Activated naive CD8-positive, alpha-beta T cell treated with anti-CD3 and anti-CD28 coated beads, Interleukin-2, amount 50 U/mL, for 24 hours (primary cell): ENCODE measurements around the gene ZNF516.

Experiments used
- ATAC-seq: fragments of 150-1000 bp; cut with Tn5 transposase; one replicate; pipeline ENCODE4 v1.10.0; 2021
- DNase-seq: peaks from one replicate; pipeline ENCODE4 v3.0.0; 2021
- H3K27ac Mint-ChIP-seq: one replicate; pipeline ENCODE4 v1.8.0; 2021; ENCODE audit warnings: mild to moderate bottlenecking, mixed read lengths
- H3K27me3 Mint-ChIP-seq: one replicate; pipeline ENCODE4 v1.8.0; 2021; ENCODE audit warnings: mixed read lengths
- H3K36me3 Mint-ChIP-seq: one replicate; pipeline ENCODE4 v1.8.0; 2021; ENCODE audit warnings: low read depth, mixed read lengths
- H3K4me1 Mint-ChIP-seq: one replicate; pipeline ENCODE4 v1.8.0; 2021; ENCODE audit warnings: mixed read lengths
- H3K4me3 Mint-ChIP-seq: one replicate; pipeline ENCODE4 v1.8.0; 2021; ENCODE audit warnings: mild to moderate bottlenecking, moderate library complexity, mixed read lengths
- H3K9me3 Mint-ChIP-seq: one replicate; pipeline ENCODE4 v1.8.0; 2021; ENCODE audit warnings: mixed read lengths

ZNF516 gene

GRCh38 chr18:76398896-76399612 lies 96.0 kb downstream of the ZNF516 start:
- peak; percentile 85 for ATAC-seq
- H3K4me1 Mint-ChIP-seq: peaks cover 6% of the 10 kb centered on the region
- no peak overlapping the region for H3K27ac Mint-ChIP-seq
- H3K27me3 Mint-ChIP-seq: no peaks in the 10 kb centered on the region
- DNase-seq: peak; percentile 79
- no peak overlapping the region for H3K4me3 Mint-ChIP-seq
- H3K36me3 Mint-ChIP-seq: peaks cover 2% of the 10 kb centered on the region
- no peaks in the 10 kb centered on the region for H3K9me3 Mint-ChIP-seq

- H3K4me3 Mint-ChIP-seq: no peak overlapping the region
- H3K9me3 Mint-ChIP-seq: no peaks in the 10 kb centered on the region
- DNase-seq (no peak), ATAC-seq (no peak)
- H3K36me3 Mint-ChIP-seq: peaks cover 2% of the 10 kb centered on the region
- no peak overlapping the region for H3K27ac Mint-ChIP-seq
- H3K27me3 Mint-ChIP-seq: no peaks in the 10 kb centered on the region
- peaks cover 6% of the 10 kb centered on the region for H3K4me1 Mint-ChIP-seq
Observed at GRCh38 chr18:76398295-76398694, 96.7 kb downstream of the ZNF516 start.

- H3K4me1 Mint-ChIP-seq: peaks cover 6% of the 10 kb centered on the region
- ATAC-seq (no peak), DNase-seq (no peak)
- H3K27ac Mint-ChIP-seq: no peak overlapping the region
- peaks cover 2% of the 10 kb centered on the region for H3K36me3 Mint-ChIP-seq
- no peaks in the 10 kb centered on the region for H3K9me3 Mint-ChIP-seq
- H3K4me3 Mint-ChIP-seq: no peak overlapping the region
- no peaks in the 10 kb centered on the region for H3K27me3 Mint-ChIP-seq
Observed at GRCh38 chr18:76397631-76398030, 97.4 kb downstream of the ZNF516 start.

DNA sequence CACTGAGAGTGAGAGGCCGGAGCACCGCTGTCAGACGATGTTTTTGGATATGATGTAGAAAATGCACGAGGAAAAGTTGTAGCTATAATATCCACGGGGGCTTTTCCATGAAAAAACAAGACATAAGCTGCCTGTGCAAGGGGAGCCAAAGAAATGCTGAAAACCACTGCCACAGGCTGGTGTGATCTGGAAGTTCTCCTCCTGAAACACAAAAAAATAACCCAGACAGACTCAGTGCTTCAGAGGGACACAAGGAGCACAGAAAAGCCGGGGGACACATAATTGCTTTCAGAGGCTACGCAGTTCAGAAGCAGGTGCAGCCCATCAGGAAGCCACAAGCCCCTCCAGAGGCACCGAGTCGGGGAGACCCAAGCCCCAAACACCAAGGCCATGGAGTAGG lies 98.2 kb downstream of the ZNF516 start:
- Mint-ChIP-seq H3K36me3 (peaks cover 2% of the 10 kb centered on the region), H3K9me3 (no peaks in the 10 kb centered on the region), H3K27ac (no peak overlapping the region), H3K4me1 (peaks cover 6% of the 10 kb centered on the region), H3K27me3 (no peaks in the 10 kb centered on the region), H3K4me3 (no peak overlapping the region)
- DNase-seq: no peak
- ATAC-seq: no peak

- DNase-seq (no peak), ATAC-seq (no peak)
- Mint-ChIP-seq H3K9me3 (no peaks in the 10 kb centered on the region), H3K36me3 (peaks cover 2% of the 10 kb centered on the region), H3K27ac (no peak overlapping the region), H3K27me3 (no peaks in the 10 kb centered on the region), H3K4me1 (peaks cover 12% of the 10 kb centered on the region), H3K4me3 (no peak overlapping the region)
Observed at GRCh38 chr18:76395609-76396008, 99.4 kb downstream of the ZNF516 start.

GRCh38 chr18:76394780-76395476 lies 100.1 kb downstream of the ZNF516 start:
- H3K9me3 Mint-ChIP-seq: no peaks in the 10 kb centered on the region
- H3K27me3 Mint-ChIP-seq: no peaks in the 10 kb centered on the region
- H3K4me3 Mint-ChIP-seq: no peak overlapping the region
- DNase-seq (no peak), ATAC-seq (no peak)
- peaks cover 2% of the 10 kb centered on the region for H3K36me3 Mint-ChIP-seq
- no peak overlapping the region for H3K27ac Mint-ChIP-seq
- H3K4me1 Mint-ChIP-seq: peaks cover 16% of the 10 kb centered on the region

DNA sequence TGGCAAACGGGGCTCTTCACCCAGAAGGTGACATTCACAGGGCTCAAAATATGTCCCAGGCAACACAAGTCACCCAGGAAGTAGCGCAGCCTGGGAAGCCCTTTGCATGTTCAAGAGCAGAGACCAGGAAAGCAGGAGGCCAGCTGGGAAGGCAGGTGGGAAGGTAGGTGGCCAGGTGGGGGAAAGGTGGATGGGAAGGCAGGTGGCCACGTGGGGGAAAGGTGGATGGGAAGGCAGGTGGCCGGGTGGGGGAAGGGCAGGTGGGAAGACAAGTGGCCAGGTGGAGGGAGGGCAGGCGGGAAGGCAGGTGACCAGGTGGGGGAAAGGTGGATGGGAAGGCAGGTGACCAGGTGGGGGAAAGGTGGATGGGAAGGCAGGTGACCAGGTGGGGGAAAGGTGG lies 102.7 kb downstream of the ZNF516 start:
- Mint-ChIP-seq H3K4me1 (peaks cover 26% of the 10 kb centered on the region), H3K27ac (no peak overlapping the region), H3K9me3 (no peaks in the 10 kb centered on the region), H3K27me3 (no peaks in the 10 kb centered on the region), H3K4me3 (no peak overlapping the region), H3K36me3 (peaks cover 2% of the 10 kb centered on the region)
- no peak for DNase-seq
- no peak for ATAC-seq

GRCh38 chr18:76391746-76392145 lies 103.3 kb downstream of the ZNF516 start:
- peaks cover 32% of the 10 kb centered on the region for H3K4me1 Mint-ChIP-seq

DNA sequence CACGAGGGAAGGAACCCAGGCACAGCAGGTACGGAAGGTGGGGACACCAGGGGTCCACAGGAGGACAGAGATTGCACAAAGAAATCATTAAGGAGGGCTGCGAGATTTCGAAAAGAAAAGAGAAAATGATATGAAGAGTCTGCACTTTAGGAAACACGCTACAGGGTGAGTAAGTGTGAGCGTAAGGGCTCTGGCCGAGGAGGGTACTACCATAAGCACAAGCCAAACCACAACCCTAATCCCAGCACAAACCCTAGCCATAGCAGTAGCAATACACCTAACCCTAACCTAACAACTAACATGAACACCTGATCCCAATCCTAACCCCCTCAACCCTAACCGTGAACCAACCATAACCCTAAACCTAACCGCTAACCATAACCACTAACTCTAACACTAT lies 104.0 kb downstream of the ZNF516 start:
- Mint-ChIP-seq H3K4me1 (peaks cover 39% of the 10 kb centered on the region), H3K27ac (no peak overlapping the region), H3K27me3 (no peaks in the 10 kb centered on the region), H3K4me3 (no peak overlapping the region), H3K36me3 (no peaks in the 10 kb centered on the region), H3K9me3 (no peaks in the 10 kb centered on the region)
- DNase-seq: no peak
- ATAC-seq: peak; percentile 33

More at GRCh38 chr18:76391746-76392145, 103.3 kb downstream of the ZNF516 start:
- no peak overlapping the region for H3K4me3 Mint-ChIP-seq
- ATAC-seq: no peak
- H3K36me3 Mint-ChIP-seq: peaks cover 2% of the 10 kb centered on the region
- no peak for DNase-seq
- no peaks in the 10 kb centered on the region for H3K9me3 Mint-ChIP-seq
- no peaks in the 10 kb centered on the region for H3K27me3 Mint-ChIP-seq
- no peak overlapping the region for H3K27ac Mint-ChIP-seq

GRCh38 chr18:76390452-76391035 lies 104.5 kb downstream of the ZNF516 start:
- no peak for ATAC-seq
- H3K36me3 Mint-ChIP-seq: no peaks in the 10 kb centered on the region
- H3K9me3 Mint-ChIP-seq: no peaks in the 10 kb centered on the region
- no peak for DNase-seq
- H3K27ac Mint-ChIP-seq: no peak overlapping the region
- H3K27me3 Mint-ChIP-seq: no peaks in the 10 kb centered on the region
- H3K4me1 Mint-ChIP-seq: peaks cover 42% of the 10 kb centered on the region
- no peak overlapping the region for H3K4me3 Mint-ChIP-seq

DNA sequence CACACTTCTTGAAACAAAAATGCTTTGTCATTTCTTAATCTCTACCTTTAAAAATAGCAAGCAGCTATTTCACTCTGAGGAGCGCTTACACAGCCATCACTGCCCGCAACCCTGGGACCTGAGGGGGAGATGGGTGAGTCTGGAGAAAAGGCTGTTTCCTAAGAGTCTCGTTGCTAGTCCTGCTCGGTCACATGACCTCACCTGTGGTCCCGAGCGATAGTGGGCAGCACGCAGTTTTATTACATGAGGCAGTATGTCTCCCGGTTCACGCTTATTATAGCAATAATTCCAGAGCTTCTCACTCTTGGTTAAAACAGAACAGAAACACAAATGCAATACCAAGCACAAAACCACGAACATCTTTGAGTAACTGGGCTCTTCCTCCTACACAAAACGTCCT lies 105.3 kb downstream of the ZNF516 start:
- no peak overlapping the region for H3K27ac Mint-ChIP-seq
- no peak for DNase-seq
- ATAC-seq: no peak
- peaks cover 46% of the 10 kb centered on the region for H3K4me1 Mint-ChIP-seq
- no peaks in the 10 kb centered on the region for H3K27me3 Mint-ChIP-seq
- H3K4me3 Mint-ChIP-seq: no peak overlapping the region
- H3K36me3 Mint-ChIP-seq: no peaks in the 10 kb centered on the region
- H3K9me3 Mint-ChIP-seq: no peaks in the 10 kb centered on the region

GRCh38 chr18:76388891-76389423 lies 106.1 kb downstream of the ZNF516 start:
- Mint-ChIP-seq H3K36me3 (no peaks in the 10 kb centered on the region), H3K4me3 (no peak overlapping the region), H3K9me3 (no peaks in the 10 kb centered on the region), H3K4me1 (peaks cover 48% of the 10 kb centered on the region), H3K27ac (no peak overlapping the region), H3K27me3 (no peaks in the 10 kb centered on the region)
- ATAC-seq: no peak
- DNase-seq: no peak

DNA sequence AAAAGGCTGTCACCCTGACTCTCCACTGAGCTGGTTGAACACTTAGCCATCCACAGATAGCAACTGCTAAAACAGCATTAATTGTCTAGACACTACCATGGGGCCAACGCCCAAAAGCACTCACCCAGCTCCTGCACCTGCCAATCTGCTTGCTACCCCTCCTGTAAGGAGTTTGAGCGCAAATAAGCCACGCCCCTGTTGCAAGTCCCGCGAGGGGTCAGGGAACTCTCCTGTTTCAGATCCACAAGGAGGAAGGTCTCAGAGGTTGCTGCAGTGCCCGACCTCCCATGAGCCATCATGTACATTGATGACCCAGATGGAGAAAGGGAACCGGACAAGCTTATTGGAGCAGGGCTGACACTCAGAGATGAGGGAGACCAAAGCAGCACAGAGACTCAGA lies 106.8 kb downstream of the ZNF516 start:
- no peaks in the 10 kb centered on the region for H3K27me3 Mint-ChIP-seq
- H3K4me3 Mint-ChIP-seq: no peak overlapping the region
- ATAC-seq (no peak), DNase-seq (no peak)
- no peaks in the 10 kb centered on the region for H3K36me3 Mint-ChIP-seq
- H3K27ac Mint-ChIP-seq: no peak overlapping the region
- H3K9me3 Mint-ChIP-seq: no peaks in the 10 kb centered on the region
- peaks cover 52% of the 10 kb centered on the region for H3K4me1 Mint-ChIP-seq

GRCh38 chr18:76387608-76388007 lies 107.4 kb downstream of the ZNF516 start:
- Mint-ChIP-seq H3K4me1 (peaks cover 52% of the 10 kb centered on the region), H3K9me3 (no peaks in the 10 kb centered on the region), H3K36me3 (no peaks in the 10 kb centered on the region), H3K27me3 (no peaks in the 10 kb centered on the region), H3K27ac (no peak overlapping the region), H3K4me3 (no peak overlapping the region)
- DNase-seq (no peak), ATAC-seq (no peak)

DNA sequence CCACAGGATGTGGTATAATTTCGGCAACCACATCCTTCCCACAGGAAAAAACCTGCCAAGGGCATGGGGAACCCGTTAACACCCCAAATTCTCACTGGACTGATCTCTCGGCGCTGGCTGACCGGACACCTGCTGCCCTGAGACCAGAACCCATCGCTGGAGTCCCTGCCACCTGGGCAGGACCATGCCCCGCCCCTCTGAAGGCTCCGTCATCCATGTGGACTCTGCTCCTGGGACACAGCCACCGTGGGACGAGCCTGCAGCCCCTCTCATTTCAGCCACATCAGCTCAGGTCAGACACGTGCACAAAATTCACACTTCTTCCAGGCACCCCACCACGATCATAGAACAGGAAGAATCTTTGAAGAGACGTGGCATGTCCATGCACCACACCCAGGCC lies 108.2 kb downstream of the ZNF516 start:
- Mint-ChIP-seq H3K4me1 (peaks cover 52% of the 10 kb centered on the region), H3K4me3 (peak overlapping the region; percentile 35), H3K27me3 (no peaks in the 10 kb centered on the region), H3K27ac (peak overlapping the region; percentile 54), H3K9me3 (no peaks in the 10 kb centered on the region), H3K36me3 (no peaks in the 10 kb centered on the region)
- no peak for DNase-seq
- no peak for ATAC-seq
